Uterus (tissue), 2 donors: ENCODE data around the gene ZNF814.

Experiments used
- POLR2A ChIP-seq, 2 donors: fragments of 450-650 bp; IDR thresholded peaks; one replicate each; pipeline ENCODE4 v1.6.1; 2016; ENCODE audit warnings: antibody characterized with exemption in 2 of 2, mild to moderate bottlenecking in 1 of 2, moderate library complexity in 1 of 2
- TF ChIP-seq, protein P1 (sequence below), 4 experiments: fragments of 200-600 bp in 2 of 4; fragments of 450-650 bp in 2 of 4; sonication (generic) in 2 of 4; IDR thresholded peaks; one replicate each; pipeline ENCODE4 v1.5.1; 2016 to 2019; ENCODE audit warnings: antibody characterized with exemption in 4 of 4, mild to moderate bottlenecking in 2 of 4, moderate library complexity in 1 of 4

DNA sequence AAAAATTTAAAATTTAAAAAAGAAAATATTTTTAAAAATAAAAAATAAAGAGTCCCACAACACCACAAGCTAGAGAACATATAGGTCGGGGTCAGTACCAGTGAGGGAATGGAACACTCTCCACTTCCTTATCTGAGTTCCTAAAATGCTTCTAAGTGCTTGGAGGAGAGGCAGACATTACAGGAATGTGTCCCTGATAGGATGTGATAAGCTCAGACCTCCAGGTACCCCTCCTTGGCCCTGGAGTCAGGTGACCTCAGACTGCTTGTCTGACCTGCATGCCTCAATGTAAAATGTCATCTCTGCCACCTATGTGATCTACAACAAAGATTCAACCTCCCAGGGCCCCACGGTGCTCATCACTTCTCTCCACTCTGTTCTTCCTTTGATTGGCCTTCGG lies 2.8 kb downstream of the ZNF814 start:
- TF ChIP-seq, protein P1, sequence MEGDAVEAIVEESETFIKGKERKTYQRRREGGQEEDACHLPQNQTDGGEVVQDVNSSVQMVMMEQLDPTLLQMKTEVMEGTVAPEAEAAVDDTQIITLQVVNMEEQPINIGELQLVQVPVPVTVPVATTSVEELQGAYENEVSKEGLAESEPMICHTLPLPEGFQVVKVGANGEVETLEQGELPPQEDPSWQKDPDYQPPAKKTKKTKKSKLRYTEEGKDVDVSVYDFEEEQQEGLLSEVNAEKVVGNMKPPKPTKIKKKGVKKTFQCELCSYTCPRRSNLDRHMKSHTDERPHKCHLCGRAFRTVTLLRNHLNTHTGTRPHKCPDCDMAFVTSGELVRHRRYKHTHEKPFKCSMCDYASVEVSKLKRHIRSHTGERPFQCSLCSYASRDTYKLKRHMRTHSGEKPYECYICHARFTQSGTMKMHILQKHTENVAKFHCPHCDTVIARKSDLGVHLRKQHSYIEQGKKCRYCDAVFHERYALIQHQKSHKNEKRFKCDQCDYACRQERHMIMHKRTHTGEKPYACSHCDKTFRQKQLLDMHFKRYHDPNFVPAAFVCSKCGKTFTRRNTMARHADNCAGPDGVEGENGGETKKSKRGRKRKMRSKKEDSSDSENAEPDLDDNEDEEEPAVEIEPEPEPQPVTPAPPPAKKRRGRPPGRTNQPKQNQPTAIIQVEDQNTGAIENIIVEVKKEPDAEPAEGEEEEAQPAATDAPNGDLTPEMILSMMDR (IDR thresholded peaks at IDR 0.05), result no peak
- TF ChIP-seq POLR2A (IDR thresholded peaks at IDR 0.05), result no peak
